SK-N-SH (cell line): ENCODE data around the gene HERC5.

Experiments
- CTCF ChIP-seq: fragments of 200-600 bp; sonication (generic); IDR thresholded peaks from 2 replicates; pipeline ENCODE4 v1.6.1; 2017; ENCODE audit warnings: antibody characterized with exemption, mild to moderate bottlenecking, moderate library complexity
- EP300 ChIP-seq, 2 experiments: IDR thresholded peaks; 2 replicates each; pipeline versions ENCODE4 v1.4.0 to v1.6.1; 2012; ENCODE audit warnings: borderline replicate concordance in 1 of 2, low read depth in 1 of 2, low read length in 1 of 2
- EZH2phosphoT487 ChIP-seq: fragments of 200-600 bp; sonication (generic); IDR thresholded peaks from 2 replicates; pipeline ENCODE4 v1.6.1; 2017; ENCODE audit warnings: low read depth, mixed run types, mild to moderate bottlenecking, antibody characterized with exemption, moderate library complexity, borderline replicate concordance
- GABPA ChIP-seq: IDR thresholded peaks from 2 replicates; pipeline ENCODE4 v1.4.0; 2012; ENCODE audit warnings: low read depth, mild to moderate bottlenecking
- JUND ChIP-seq: IDR thresholded peaks from 2 replicates; pipeline ENCODE4 v1.4.0; 2012
- MAX ChIP-seq: IDR thresholded peaks from 2 replicates; pipeline ENCODE4 v1.4.0; 2012; ENCODE audit warnings: low read depth
- MXI1 ChIP-seq: IDR thresholded peaks from 2 replicates; pipeline ENCODE4 v1.6.1; 2012; ENCODE audit warnings: mild to moderate bottlenecking, low read depth, low read length, improper control_type of control experiment
- POLR2AphosphoS5 ChIP-seq: IDR thresholded peaks from 2 replicates; pipeline ENCODE4 v1.6.1; 2012; ENCODE audit warnings: low read depth, low read length
- RCOR1 ChIP-seq: fragments of 150-350 bp; IDR thresholded peaks from 2 replicates; pipeline ENCODE4 v1.6.1; 2017; ENCODE audit warnings: antibody characterized with exemption, low read length
- SMC3 ChIP-seq: IDR thresholded peaks from 2 replicates; pipeline ENCODE4 v1.6.1; 2012; ENCODE audit warnings: low read depth, low read length, improper control_type of control experiment
- TCF12 ChIP-seq: IDR thresholded peaks from 2 replicates; pipeline ENCODE4 v1.4.0; 2012

GRCh38 chr4:88537709-88538108, 80.8 kb downstream of the HERC5 start:
- TF ChIP-seq JUND (no peak), CTCF (no peak), EP300 (IDR thresholded peaks at IDR 0.05; ENCODE audit: borderline replicate concordance in 1 of 2, low read depth in 1 of 2, low read length in 1 of 2) (no peak), POLR2AphosphoS5 (no peak), GABPA (no peak), EZH2phosphoT487 (no peak), MAX (no peak), SMC3 (no peak), RCOR1 (no peak), MXI1 (no peak), TCF12 (no peak)
